Parathyroid adenoma (tissue), 2 donors: ENCODE data around the gene ZNF385A.

Source experiments
- H2AFZ ChIP-seq: fragments of 300-600 bp; sonication (generic); one replicate; pipeline ENCODE4 v1.7.0; 2017; ENCODE audit warnings: antibody characterized with exemption, mild to moderate bottlenecking
- H3K27ac ChIP-seq: fragments of 300-600 bp; sonication (generic); one replicate; pipeline ENCODE4 v1.7.0; 2017
- H3K27me3 ChIP-seq: fragments of 300-600 bp; sonication (generic); one replicate; pipeline ENCODE4 v1.7.0; 2017; ENCODE audit warnings: low read length; ENCODE audit not compliant: control insufficient read depth, insufficient read depth
- H3K36me3 ChIP-seq: fragments of 300-600 bp; sonication (generic); one replicate; pipeline ENCODE4 v1.7.0; 2017; ENCODE audit warnings: low read length; ENCODE audit not compliant: control insufficient read depth, insufficient read depth
- H3K4me1 ChIP-seq: fragments of 300-600 bp; sonication (generic); one replicate; pipeline ENCODE4 v1.7.0; 2017; ENCODE audit warnings: control low read depth
- H3K4me2 ChIP-seq: fragments of 300-600 bp; sonication (generic); one replicate; pipeline ENCODE4 v1.7.0; 2017; ENCODE audit warnings: low read length
- H3K4me3 ChIP-seq: fragments of 300-600 bp; sonication (generic); one replicate; pipeline ENCODE4 v1.7.0; 2017; ENCODE audit warnings: low read depth, low read length
- H3K79me2 ChIP-seq: fragments of 300-600 bp; sonication (generic); one replicate; pipeline ENCODE4 v1.7.0; 2017; ENCODE audit warnings: control low read depth
- H3K9ac ChIP-seq: fragments of 300-600 bp; sonication (generic); one replicate; pipeline ENCODE4 v1.7.0; 2017; ENCODE audit warnings: mild to moderate bottlenecking
- H3K9me3 ChIP-seq: fragments of 300-600 bp; sonication (generic); one replicate; pipeline ENCODE4 v1.7.0; 2017; ENCODE audit warnings: low read length; ENCODE audit not compliant: control insufficient read depth
- CTCF ChIP-seq: fragments of 300-600 bp; sonication (generic); IDR thresholded peaks from one replicate; pipeline ENCODE4 v1.7.0; 2017; ENCODE audit warnings: antibody characterized with exemption, mild to moderate bottlenecking
- donor health status: primary hyperparathyroidism.

ZNF385A gene

GRCh38 chr12:54388237-54389133 lies 4.0 kb upstream of the ZNF385A start:
- Histone ChIP-seq H3K27ac (peak overlapping the region; percentile 73), H3K4me1 (peaks cover 18% of the 10 kb centered on the region)
- no peak for TF ChIP-seq CTCF

DNA sequence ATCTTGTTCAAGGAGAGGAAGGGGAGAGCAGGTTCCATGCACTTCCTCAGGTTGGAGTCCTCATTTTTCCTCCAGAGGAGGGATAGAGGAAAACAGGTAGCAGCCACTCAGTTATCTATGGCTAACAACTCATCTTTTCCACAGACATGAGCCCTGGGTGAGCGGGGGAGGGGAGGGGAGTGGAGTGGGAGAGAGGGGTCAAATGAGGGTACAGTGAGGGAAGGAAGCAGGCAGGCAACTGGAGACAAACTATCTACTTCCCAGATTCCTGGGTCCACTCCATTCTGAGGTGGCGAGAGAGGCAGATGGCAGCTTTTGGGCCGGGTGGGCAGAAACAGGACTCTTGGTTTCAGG lies 2.6 kb upstream of the ZNF385A start:
- no peaks in the 10 kb centered on the region for H3K27me3 ChIP-seq
- peak overlapping the region; percentile 48 for H3K4me2 ChIP-seq
- no peak overlapping the region for H3K4me3 ChIP-seq
- H3K9me3 ChIP-seq, result no peaks in the 10 kb centered on the region
- peak overlapping the region; percentile 73 for H3K27ac ChIP-seq
- H2AFZ ChIP-seq, result peak overlapping the region; percentile 34
- H3K79me2 ChIP-seq, result no peaks in the 10 kb centered on the region
- H3K9ac ChIP-seq, result no peak overlapping the region
- no peak for TF ChIP-seq CTCF
- H3K4me1 ChIP-seq, result peaks cover 18% of the 10 kb centered on the region
- no peaks in the 10 kb centered on the region for H3K36me3 ChIP-seq

More at GRCh38 chr12:54388237-54389133, 4.0 kb upstream of the ZNF385A start:
- H3K79me2 ChIP-seq, result no peaks in the 10 kb centered on the region
- H3K9ac ChIP-seq, result no peak overlapping the region
- no peak overlapping the region for H3K4me3 ChIP-seq
- no peak overlapping the region for H3K4me2 ChIP-seq
- no peaks in the 10 kb centered on the region for H3K27me3 ChIP-seq
- peak overlapping the region; percentile 34 for H2AFZ ChIP-seq
- no peaks in the 10 kb centered on the region for H3K36me3 ChIP-seq
- H3K9me3 ChIP-seq, result no peaks in the 10 kb centered on the region

DNA sequence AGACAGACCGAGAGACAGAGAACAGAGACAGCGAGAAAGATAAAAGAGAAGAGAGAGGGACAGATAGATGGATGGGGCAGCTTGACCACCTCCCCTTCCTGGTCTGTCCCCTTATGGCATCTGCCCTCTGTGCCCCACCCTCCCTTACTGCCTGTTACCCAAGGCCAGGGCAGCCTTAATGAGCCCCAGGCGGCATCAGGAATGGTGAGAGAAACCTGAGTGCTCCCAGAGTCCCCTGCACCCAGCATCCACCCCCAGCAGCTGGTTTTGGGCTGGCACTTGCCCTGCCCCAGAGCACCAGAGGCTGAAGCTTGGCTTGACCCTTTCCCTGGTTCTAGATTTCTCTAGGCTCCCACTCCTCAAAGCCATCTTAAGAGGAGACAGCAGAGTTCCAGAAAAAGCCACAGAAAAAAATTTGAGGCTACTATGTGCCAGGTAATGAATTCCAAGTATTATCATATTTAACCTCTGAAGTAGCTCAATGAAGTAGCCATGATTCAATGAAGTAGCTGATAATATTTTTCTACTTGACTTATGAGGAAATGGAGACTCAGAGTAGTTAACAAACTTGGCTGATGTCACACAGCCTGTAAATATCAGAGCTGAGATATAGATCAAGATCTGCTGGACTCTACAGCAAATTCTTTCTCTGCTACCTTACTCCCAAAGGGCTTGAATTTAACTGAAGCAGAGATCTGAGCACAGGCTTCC lies 2.0 kb upstream of the ZNF385A start:
- Histone ChIP-seq H3K9ac (no peak overlapping the region), H3K4me2 (peak overlapping the region; percentile 48), H3K4me3 (no peak overlapping the region), H3K79me2 (no peaks in the 10 kb centered on the region), H3K27me3 (no peaks in the 10 kb centered on the region), H3K4me1 (peaks cover 18% of the 10 kb centered on the region), H2AFZ (no peak overlapping the region), H3K27ac (no peak overlapping the region), H3K36me3 (no peaks in the 10 kb centered on the region), H3K9me3 (no peaks in the 10 kb centered on the region)
- no peak for TF ChIP-seq CTCF

DNA sequence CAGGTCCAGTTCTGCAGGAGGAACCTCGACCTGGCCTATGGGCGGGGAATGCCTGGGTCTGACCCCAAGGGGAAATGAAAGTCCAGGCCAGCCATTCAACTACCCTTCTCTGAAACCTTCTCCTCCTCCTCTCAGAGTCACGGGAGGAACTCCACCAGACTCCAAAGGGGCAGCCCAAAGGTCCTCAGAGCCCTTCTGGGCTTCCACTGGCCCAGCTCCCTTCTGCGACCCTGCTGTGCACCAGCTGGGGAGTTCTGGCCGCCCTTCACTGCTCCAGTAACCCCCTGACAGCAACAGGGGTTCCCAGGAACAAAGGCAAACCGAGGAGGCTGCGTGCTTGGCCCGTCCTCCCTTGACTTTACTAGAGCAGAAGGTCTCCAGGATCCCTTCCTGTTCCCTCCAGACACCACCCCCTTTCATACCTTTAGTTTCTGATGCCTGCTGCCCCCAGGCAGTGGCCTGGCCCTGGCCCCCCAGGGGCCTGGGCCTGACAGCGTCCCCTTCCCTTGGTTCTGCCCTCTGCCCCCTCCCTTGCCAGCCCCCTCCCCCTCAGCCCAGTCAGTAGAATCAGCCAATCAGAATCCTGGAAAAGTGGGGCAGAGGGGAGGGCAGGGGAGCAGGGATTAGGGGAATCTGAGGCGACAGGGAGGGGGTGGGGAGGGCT lies 850 bp upstream of the ZNF385A start:
- H3K9ac ChIP-seq, result no peak overlapping the region
- H3K36me3 ChIP-seq, result no peaks in the 10 kb centered on the region
- peaks cover 18% of the 10 kb centered on the region for H3K4me1 ChIP-seq
- no peak overlapping the region for H3K4me2 ChIP-seq
- no peak overlapping the region for H2AFZ ChIP-seq
- H3K79me2 ChIP-seq, result no peaks in the 10 kb centered on the region
- H3K27me3 ChIP-seq, result no peaks in the 10 kb centered on the region
- no peaks in the 10 kb centered on the region for H3K9me3 ChIP-seq
- no peak for TF ChIP-seq CTCF
- H3K4me3 ChIP-seq, result no peak overlapping the region
- no peak overlapping the region for H3K27ac ChIP-seq
